Choroid plexus epithelial cell (primary cell): Measurements from ENCODE around the gene TTC34.
"Not testable (repeated sequence)": the region's sequence is repeated elsewhere in the genome, so short reads cannot be mapped to it uniquely, and the experiment has no call there.

Experiments used
- DNase-seq: peaks from one replicate; pipeline ENCODE4 v3.0.0-alpha.2; 2010; ENCODE audit warnings: low read depth
- H3K4me3 ChIP-seq: 2 replicates; pipeline ENCODE4 v1.5.1; 2011; ENCODE audit warnings: low read depth, mild to moderate bottlenecking, control low read depth, low read length, moderate library complexity
- CTCF ChIP-seq: conservative IDR thresholded peaks from 2 replicates; pipeline ENCODE4 v1.5.1; 2011; ENCODE audit warnings: low read depth, mild to moderate bottlenecking, control low read depth, inconsistent platforms, low read length, moderate library complexity

Gene TTC34

GRCh38 chr1:2803086-2803930, 1.8 kb upstream of the TTC34 start:
- DNase-seq: no peak
- no peak for TF ChIP-seq CTCF
- no peak overlapping the region for H3K4me3 ChIP-seq

- H3K4me3 ChIP-seq: no peak overlapping the region
- DNase-seq: no peak
- no peak for TF ChIP-seq CTCF
Measured at GRCh38 chr1:2802421-2802961, 998 bp upstream of the TTC34 start.

- TF ChIP-seq CTCF: no peak
- no peak for DNase-seq
- H3K4me3 ChIP-seq: no peak overlapping the region
Measured at GRCh38 chr1:2801046-2801445, 447 bp downstream of the TTC34 start.

GRCh38 chr1:2800664-2801045, 838 bp downstream of the TTC34 start:
- no peak overlapping the region for H3K4me3 ChIP-seq
- no peak for TF ChIP-seq CTCF
- no peak for DNase-seq

GRCh38 chr1:2799811-2800663, 1.5 kb downstream of the TTC34 start:
- no peak for TF ChIP-seq CTCF
- no peak for DNase-seq
- H3K4me3 ChIP-seq: no peak overlapping the region

- DNase-seq, H3K4me3 ChIP-seq: not testable (repeated sequence)
Measured at GRCh38 chr1:2798958-2799357, 2.5 kb downstream of the TTC34 start.

GRCh38 chr1:2797741-2798016, 3.8 kb downstream of the TTC34 start:
- no peak for DNase-seq
- TF ChIP-seq CTCF: no peak
- H3K4me3 ChIP-seq: no peak overlapping the region
